Stimulated activated CD8-positive, alpha-beta memory T cell treated with anti-CD3 and anti-CD28 coated beads, Interleukin-4, amount 100 ng/mL, for 4 hours (primary cell): ENCODE results near the gene MXRA8.
"Not testable (repeated sequence)": the region's sequence is repeated elsewhere in the genome, so short reads cannot be mapped to it uniquely, and the experiment has no call there.

Source experiments
- DNase-seq, 2 donors: peaks; one replicate each; pipeline ENCODE4 v3.0.0-alpha.2; 2020; ENCODE audit warnings: low read depth in 2 of 2, low spot score in 1 of 2

Gene MXRA8

GRCh38 chr1:1393428-1393827 is 35.1 kb upstream of the MXRA8 start:
- no peak for DNase-seq

GRCh38 chr1:1393014-1393413 is 34.7 kb upstream of the MXRA8 start:
- no peak for DNase-seq

GRCh38 chr1:1391225-1391624 is 32.9 kb upstream of the MXRA8 start:
- no peak for DNase-seq

- DNase-seq = no peak
Observed at GRCh38 chr1:1390675-1391074, 32.3 kb upstream of the MXRA8 start.

GRCh38 chr1:1388078-1388472 is 29.7 kb upstream of the MXRA8 start:
- DNase-seq = no peak

- DNase-seq = no peak
Observed at GRCh38 chr1:1387098-1388077, 29.0 kb upstream of the MXRA8 start.

GRCh38 chr1:1385931-1386330 is 27.6 kb upstream of the MXRA8 start:
- DNase-seq = no peak

GRCh38 chr1:1385339-1385738 is 27.0 kb upstream of the MXRA8 start:
- DNase-seq = not testable (repeated sequence)

GRCh38 chr1:1381294-1381693 is 22.9 kb upstream of the MXRA8 start:
- DNase-seq = no peak

GRCh38 chr1:1380860-1381259 is 22.5 kb upstream of the MXRA8 start:
- DNase-seq = no peak

- no peak for DNase-seq
Observed at GRCh38 chr1:1377540-1378205, 19.3 kb upstream of the MXRA8 start.

- no peak for DNase-seq
Observed at GRCh38 chr1:1376551-1377226, 18.3 kb upstream of the MXRA8 start.

- DNase-seq = peak; percentile 85 to 93
Observed at GRCh38 chr1:1374929-1375662, 16.7 kb upstream of the MXRA8 start, which contains the start of gene AURKAIP1. Gene AURKAIP1, minus strand, starts transcription at chr1:1375207. Its CDS starts 451 bp downstream, at chr1:1374756.

GRCh38 chr1:1374589-1374928 is 16.2 kb upstream of the MXRA8 start:
- DNase-seq = no peak

- DNase-seq = no peak
Observed at GRCh38 chr1:1373815-1374588, 15.6 kb upstream of the MXRA8 start.

GRCh38 chr1:1373051-1373814 is 14.9 kb upstream of the MXRA8 start:
- no peak for DNase-seq

- DNase-seq = peak; percentile 53 to 62
Observed at GRCh38 chr1:1371746-1372711, 13.7 kb upstream of the MXRA8 start.

GRCh38 chr1:1371364-1371745 is 13.0 kb upstream of the MXRA8 start:
- peak in 1 of 2 donors; percentile 19 for DNase-seq
